Activated T-cell treated with anti-CD3 and anti-CD28 coated beads, Interleukin-2, amount 50 U/mL, for 48 hours (primary cell): Measurements from ENCODE around the gene OR2T2.
A peak's percentile ranks its signal among the peaks of the same experiment; 100 is the strongest.
"Not testable (repeated sequence)": the region's sequence is repeated elsewhere in the genome, so short reads cannot be mapped to it uniquely, and the experiment has no call there.

Source experiments
- DNase-seq, 2 experiments: peaks; one replicate each; pipeline ENCODE4 v3.0.0-alpha.2; 2020

The OR2T2 gene

DNA sequence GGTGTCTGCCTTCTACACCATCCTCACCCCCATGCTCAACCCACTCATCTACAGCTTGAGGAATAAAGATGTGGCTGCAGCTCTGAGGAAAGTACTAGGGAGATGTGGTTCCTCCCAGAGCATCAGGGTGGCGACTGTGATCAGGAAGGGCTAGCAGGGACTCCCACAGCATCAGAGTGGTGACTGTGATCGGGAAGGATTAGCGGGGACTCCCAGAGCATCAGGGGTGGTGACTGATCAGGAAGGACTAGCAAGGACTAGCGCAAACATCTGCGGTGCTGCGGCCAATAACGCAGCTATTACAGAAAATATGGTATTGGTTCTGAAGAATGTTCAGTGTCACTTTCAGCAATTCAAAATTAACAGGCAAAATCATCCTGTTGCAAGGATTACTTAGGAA, 8.2 kb downstream of the OR2T2 start:
- DNase-seq, result not testable (repeated sequence)

DNA sequence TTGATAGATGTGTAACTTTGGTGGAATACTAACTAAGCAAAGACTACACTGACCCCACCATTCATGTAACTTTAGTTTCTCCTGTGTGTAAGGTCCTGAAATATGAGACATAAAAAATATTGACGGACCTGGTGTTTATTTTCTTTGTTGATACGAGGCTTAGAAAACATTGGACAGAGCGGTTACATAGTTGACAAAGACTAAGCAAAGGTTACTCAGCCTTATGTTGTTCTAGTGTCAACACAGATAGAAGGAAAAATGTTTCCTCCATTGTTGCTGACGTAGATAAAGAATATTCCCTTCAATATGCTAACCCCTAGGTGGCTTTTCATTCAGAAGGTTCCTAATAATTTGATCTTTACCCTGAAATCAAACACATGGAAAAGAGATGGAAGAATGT, 9.6 kb downstream of the OR2T2 start:
- DNase-seq, result not testable (repeated sequence)

DNA sequence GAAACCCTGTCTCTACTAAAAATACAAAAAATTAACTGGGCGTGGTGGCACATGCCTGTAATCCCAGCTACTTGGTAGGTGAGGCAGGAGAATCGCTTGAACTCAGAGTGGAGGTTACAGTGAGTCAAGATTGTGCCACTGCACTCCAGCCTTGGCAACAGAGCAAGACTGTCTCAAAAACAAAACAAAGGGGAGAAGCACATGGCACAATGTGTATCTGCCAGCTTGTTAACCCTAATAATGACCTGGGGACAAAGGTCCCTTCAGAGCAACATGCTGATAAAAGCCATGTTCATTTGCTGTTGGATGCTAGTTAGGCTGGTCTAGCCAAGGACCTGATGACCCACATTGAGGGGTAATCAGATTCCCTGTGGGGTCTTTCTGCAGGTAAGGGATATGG, 11.2 kb downstream of the OR2T2 start:
- not testable (repeated sequence) for DNase-seq

GRCh38 chr1:248459117-248459516, 13.7 kb downstream of the OR2T2 start:
- not testable (repeated sequence) for DNase-seq

DNA sequence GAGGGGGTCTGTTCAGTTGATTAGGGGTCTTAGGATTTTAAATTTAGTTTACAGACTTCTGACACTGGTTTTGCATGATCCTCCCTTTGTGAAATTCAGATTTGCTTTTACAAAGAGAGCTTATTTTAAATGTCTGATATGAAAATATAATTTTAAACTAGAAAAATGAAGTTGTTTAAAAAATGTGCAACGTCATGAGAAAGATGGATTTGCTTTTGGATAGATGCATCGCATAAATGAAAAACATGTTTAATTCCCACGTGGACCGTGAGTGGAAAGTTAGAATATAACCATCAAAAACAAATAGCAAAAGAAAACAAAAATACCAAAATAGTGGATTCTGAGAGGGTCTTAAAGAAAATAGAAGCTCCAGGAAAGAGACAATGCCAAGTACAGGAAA, 25.7 kb downstream of the OR2T2 start:
- DNase-seq, result no peak

- not testable (repeated sequence) for DNase-seq
Measured at GRCh38 chr1:248472111-248472510, 26.7 kb downstream of the OR2T2 start.

DNA sequence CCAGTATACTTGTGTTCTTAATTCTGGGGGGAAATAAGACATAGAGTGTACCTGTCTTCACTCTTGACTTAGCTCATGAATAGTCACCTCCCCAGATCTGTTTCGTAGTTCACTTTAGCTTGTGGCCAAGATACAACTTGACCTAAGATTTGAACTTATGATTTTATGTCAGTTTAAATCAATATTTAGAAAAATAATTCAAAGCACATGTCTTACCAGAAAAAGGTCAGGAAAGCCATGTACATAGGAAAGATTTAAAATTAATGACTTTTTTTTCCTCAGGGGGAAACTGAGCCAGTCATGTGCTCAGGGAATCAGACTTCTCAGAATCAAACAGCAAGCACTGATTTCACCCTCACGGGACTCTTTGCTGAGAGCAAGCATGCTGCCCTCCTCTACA, 27.6 kb downstream of the OR2T2 start, which contains the start of gene OR2T3:
Gene OR2T3, plus strand, starts transcription at position 301 of the 400 bp plus-strand sequence. Its CDS starts 0 bp downstream, at position 301.
- not testable (repeated sequence) for DNase-seq

DNA sequence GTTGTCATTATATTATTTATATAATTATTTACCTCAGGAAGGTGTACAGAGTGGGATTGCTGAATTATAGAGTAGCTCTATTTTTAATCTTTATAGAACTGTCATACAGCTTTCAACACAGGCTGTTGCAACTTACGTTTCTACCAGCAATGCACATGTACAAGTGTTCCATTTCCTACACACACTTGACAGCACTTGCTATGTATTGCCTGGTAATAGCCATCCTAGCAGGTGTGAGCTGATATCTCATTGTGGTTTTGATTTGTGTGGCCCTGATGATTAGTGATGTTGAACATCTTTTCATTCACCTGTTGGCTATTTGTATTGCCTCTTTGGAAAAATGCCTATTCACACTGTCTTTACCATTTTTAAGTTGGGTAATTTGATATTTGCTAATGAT, 30.2 kb downstream of the OR2T2 start:
- DNase-seq, result not testable (repeated sequence)

DNA sequence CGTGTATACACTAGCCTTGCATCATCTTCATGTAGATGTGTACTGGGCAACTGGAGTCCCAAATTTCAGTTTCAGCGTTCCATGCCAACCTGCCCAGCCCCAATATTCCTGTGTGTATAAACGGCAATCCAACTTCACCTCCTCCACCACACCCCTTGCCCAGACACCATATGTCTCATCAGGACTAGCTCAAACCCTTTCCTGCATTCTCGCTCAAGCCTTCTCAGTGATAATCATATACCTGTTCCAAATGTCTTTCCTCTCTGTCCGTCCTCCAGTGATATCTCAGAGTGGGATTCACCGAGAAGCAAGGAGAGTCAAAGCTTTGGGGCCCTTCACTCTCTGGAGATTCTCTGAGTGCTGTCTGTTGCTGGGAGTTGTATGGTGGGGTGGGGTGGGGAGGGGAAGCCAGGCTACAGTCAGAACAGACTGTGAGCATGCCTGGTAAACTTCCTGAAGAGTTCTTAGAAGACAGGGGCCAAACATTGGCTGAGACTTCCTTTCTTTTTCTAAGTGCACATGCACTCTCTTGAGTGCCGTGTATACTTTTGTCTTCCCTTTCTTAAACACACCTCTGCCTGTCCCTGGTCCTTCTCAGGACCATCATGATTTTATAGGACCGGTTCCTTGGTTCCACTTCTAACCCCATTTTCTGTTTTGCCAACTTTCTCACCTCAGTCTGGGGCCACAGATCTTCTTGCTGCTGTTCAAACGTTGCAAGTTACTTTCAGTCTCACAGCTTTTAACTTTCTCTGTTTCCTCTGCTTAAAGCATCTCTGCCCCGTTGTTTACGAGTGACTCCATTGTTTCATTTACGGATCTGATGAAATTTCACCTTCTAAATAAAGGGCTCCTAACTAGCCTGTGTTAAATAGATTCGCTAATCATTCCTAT, 36.5 kb downstream of the OR2T2 start:
- peak in 1 of 2 experiments; percentile 19 for DNase-seq

DNA sequence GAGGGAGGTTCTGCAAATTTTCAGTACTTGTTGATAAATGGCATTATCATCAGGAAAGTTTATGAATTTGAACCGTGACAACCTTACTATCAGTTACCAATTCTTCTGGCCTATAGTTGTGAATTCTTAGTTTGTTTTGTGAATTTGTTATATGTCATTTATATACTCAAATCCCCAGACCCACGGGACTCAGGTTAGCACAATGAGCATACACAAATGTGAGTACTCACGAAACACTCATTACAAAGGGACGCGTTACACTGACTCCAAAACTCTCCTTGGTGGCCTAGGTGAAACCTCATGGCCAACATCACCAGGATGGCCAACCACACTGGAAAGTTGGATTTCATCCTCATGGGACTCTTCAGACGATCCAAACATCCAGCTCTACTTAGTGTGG, 42.9 kb downstream of the OR2T2 start, which contains the start of gene OR2T5:
Gene OR2T5, plus strand, starts transcription at position 301 of the 400 bp plus-strand sequence. Its CDS starts 0 bp downstream, at position 301.
- not testable (repeated sequence) for DNase-seq

- DNase-seq, result not testable (repeated sequence)
Measured at GRCh38 chr1:248496661-248497060, 51.2 kb downstream of the OR2T2 start.

GRCh38 chr1:248500305-248501035, 55.0 kb downstream of the OR2T2 start:
- not testable (repeated sequence) for DNase-seq
